Kidney (tissue), 14 donors: Measurements from ENCODE around the gene PARL. TPM values are rescaled to one million over a fixed set of nuclear protein-coding genes. Genes with fewer than 3 reads are reported as not detected.
"Not testable (repeated sequence)": the region's sequence is repeated elsewhere in the genome, so short reads cannot be mapped to it uniquely, and the experiment has no call there.

Experiments
- DNase-seq, 5 donors: peaks; one replicate each; pipeline ENCODE4 v3.0.0-alpha.2; 2013 to 2020
- FAIRE-seq: peaks from 2 replicates; lab custom pipeline; 2012; peaks lifted over from hg19 to GRCh38; lab: Jason Lieb, UNC
- H3K27ac ChIP-seq, 2 donors: one replicate each; pipeline ENCODE4 v1.7.0; 2013; ENCODE audit warnings: low read depth in 2 of 2, low read length in 2 of 2, inconsistent platforms in 1 of 2
- H3K27me3 ChIP-seq: one replicate; pipeline ENCODE4 v1.7.1; 2013; ENCODE audit warnings: low read length, inconsistent platforms; ENCODE audit not compliant: control insufficient read depth, insufficient read depth
- H3K36me3 ChIP-seq, 3 donors: one replicate each; pipeline versions ENCODE4 v1.7.0 to v1.7.1; 2013; ENCODE audit warnings: low read length in 3 of 3, control low read depth in 1 of 3, inconsistent platforms in 1 of 3; ENCODE audit not compliant: insufficient read depth in 3 of 3, control insufficient read depth in 2 of 3
- H3K4me1 ChIP-seq, 3 donors: one replicate each; pipeline versions ENCODE4 v1.7.0 to v1.7.1; 2013; ENCODE audit warnings: low read length in 3 of 3, inconsistent platforms in 1 of 3, low read depth in 1 of 3; ENCODE audit not compliant: control insufficient read depth in 2 of 3, insufficient read depth in 2 of 3
- H3K4me3 ChIP-seq, 3 donors: one replicate each; pipeline versions ENCODE4 v1.7.0 to v1.8.1; 2013; ENCODE audit warnings: low read length in 3 of 3, control low read depth in 1 of 3, inconsistent platforms in 1 of 3
- H3K9ac ChIP-seq, 3 donors: one replicate each; pipeline versions ENCODE4 v1.7.0 to v1.7.1; 2013; ENCODE audit warnings: low read length in 3 of 3, control low read depth in 1 of 3, inconsistent platforms in 1 of 3
- H3K9me3 ChIP-seq, 3 donors: one replicate each; pipeline versions ENCODE4 v1.7.0 to v1.7.1; 2013; ENCODE audit warnings: low read length in 3 of 3, control low read depth in 1 of 3, inconsistent platforms in 1 of 3; ENCODE audit not compliant: control insufficient read depth in 2 of 3, insufficient read depth in 1 of 3
- intact Hi-C: fragments of 100-400 bp; cut with DNase I; formaldehyde crosslinking; loops from one replicate; pipeline ENCODE4 v1.11.1; 2022
- polyA plus RNA-seq: library from polyadenylated mRNA; stranded (reverse); fragments of 350-450 nt; fragmentation: Illumina TruSeq; extraction: RNeasy Lipid Tissue Mini Kit (QIAGEN cat#74804); gene quantifications from one replicate; pipeline ENCODE4 v1.2.3, GENCODE V29; 2014; ENCODE audit warnings: low read depth, low replicate concordance; ENCODE audit not compliant: insufficient read depth
- total RNA-seq: library from RNA; stranded (reverse); fragmentation: NEBNext Ultra II Directional; extraction: Animal tissue kit (Norgen Biotek cat#: 25700); gene quantifications from one replicate; pipeline ENCODE4 v1.2.1, GENCODE V29; 2021
- TF ChIP-seq, protein P1 (sequence below): IDR thresholded peaks from 3 replicates; pipeline ENCODE4 v1.5.1; 2012; ENCODE audit warnings: mild to moderate bottlenecking, moderate library complexity, borderline replicate concordance; ENCODE audit not compliant: insufficient read depth; ENCODE audit errors: extremely low read depth
- donor health status: control.
- donor health status: control.
- donor health status: control.
- donor health status: control.
- donor health status: control.
- donor health status: DM: yes; HTN: yes; CAD: no.
- donor health status: Normal renal cell carcinoma (clear cell type).

Gene PARL
- total and polyA plus RNA-seq, 2 donors from 2014 or later, result 70.2 to 88.8 TPM

DNA sequence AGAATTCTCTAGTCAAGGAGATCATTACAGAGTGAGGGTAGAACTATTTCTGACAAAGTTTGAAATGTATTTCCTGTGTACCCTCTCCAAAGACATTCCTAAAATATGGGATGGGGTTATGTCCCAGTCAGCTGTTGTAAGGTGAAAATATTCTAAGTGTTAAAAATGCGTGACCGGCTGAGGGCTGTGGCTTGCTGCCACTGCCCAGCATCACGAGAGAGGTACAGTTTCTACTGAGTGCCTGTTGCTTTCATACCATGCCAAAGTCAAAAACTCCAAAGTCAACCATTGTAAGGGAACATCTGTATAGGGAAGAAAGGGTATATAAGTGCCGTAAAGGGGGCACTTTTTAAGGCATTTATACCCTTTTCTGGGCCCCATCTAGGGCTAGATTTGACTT, 90.2 kb downstream of the PARL start:
- no peak overlapping the region for H3K4me3 ChIP-seq
- no peak overlapping the region for H3K27ac ChIP-seq
- no peaks in the 10 kb centered on the region for H3K9me3 ChIP-seq
- intact Hi-C loops, result no loop called here
- FAIRE-seq (no peak), DNase-seq (no peak)
- TF ChIP-seq, protein P1, sequence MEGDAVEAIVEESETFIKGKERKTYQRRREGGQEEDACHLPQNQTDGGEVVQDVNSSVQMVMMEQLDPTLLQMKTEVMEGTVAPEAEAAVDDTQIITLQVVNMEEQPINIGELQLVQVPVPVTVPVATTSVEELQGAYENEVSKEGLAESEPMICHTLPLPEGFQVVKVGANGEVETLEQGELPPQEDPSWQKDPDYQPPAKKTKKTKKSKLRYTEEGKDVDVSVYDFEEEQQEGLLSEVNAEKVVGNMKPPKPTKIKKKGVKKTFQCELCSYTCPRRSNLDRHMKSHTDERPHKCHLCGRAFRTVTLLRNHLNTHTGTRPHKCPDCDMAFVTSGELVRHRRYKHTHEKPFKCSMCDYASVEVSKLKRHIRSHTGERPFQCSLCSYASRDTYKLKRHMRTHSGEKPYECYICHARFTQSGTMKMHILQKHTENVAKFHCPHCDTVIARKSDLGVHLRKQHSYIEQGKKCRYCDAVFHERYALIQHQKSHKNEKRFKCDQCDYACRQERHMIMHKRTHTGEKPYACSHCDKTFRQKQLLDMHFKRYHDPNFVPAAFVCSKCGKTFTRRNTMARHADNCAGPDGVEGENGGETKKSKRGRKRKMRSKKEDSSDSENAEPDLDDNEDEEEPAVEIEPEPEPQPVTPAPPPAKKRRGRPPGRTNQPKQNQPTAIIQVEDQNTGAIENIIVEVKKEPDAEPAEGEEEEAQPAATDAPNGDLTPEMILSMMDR, result no peak
- no peaks in the 10 kb centered on the region for H3K27me3 ChIP-seq
- no peak overlapping the region for H3K9ac ChIP-seq
- H3K36me3 ChIP-seq, result peaks cover 6 to 24% (median 11%) of the 10 kb centered on the region in 3 donors
- H3K4me1 ChIP-seq, result no peaks in the 10 kb centered on the region

DNA sequence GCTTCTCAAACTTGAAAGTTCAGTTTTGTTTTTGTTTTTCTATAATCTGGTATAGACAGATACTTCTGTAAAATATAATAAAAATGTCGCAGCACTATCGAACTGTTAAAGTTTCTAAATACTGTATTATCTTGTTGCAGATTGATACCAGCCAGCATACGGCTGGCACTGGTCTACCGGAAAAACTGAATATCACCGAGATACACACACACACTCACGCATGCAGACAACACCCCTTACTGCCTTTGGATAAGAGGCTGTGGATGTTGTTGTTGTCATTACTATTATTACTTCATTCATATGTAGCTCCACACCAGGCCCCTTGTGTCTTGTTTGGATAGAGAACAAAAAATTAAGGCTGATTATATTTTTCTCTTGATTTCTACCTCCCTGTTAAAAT, 91.7 kb downstream of the PARL start:
- Histone ChIP-seq H3K9me3 (no peaks in the 10 kb centered on the region), H3K4me1 (no peaks in the 10 kb centered on the region), H3K4me3 (no peak overlapping the region), H3K36me3 (peaks cover 3 to 12% (median 5%) of the 10 kb centered on the region in 3 donors), H3K9ac (no peak overlapping the region), H3K27me3 (no peaks in the 10 kb centered on the region), H3K27ac (no peak overlapping the region)
- TF ChIP-seq, protein P1, result no peak
- intact Hi-C loops, result no loop called here
- FAIRE-seq, result no peak
- DNase-seq, result no peak

DNA sequence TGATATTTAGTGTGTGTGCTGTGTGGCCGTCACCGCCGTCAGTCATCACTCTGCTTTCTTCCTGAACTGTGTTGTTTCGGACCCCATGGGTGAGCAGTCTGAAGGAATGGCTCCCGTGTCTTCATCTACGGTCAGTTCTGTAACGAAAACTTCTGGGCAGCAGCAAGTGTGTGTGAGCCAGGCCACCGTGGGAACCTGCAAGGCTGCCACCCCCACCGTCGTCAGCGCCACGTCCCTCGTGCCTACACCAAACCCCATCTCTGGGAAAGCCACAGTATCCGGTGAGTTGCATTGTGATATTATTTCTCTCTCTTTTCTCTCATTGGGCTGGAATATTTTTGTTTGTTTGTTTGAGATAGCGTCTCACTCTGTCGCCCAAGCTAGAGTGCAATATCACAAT, 94.0 kb downstream of the PARL start:
- TF ChIP-seq, protein P1, result no peak
- H3K27me3 ChIP-seq, result no peaks in the 10 kb centered on the region
- H3K36me3 ChIP-seq, result peaks cover 4 to 9% (median 8%) of the 10 kb centered on the region in 3 donors
- intact Hi-C loops, result no loop called here
- DNase-seq (no peak), FAIRE-seq (no peak)
- H3K9ac ChIP-seq, result no peak overlapping the region
- no peaks in the 10 kb centered on the region for H3K9me3 ChIP-seq
- no peak overlapping the region for H3K4me3 ChIP-seq
- H3K4me1 ChIP-seq, result no peaks in the 10 kb centered on the region
- no peak overlapping the region for H3K27ac ChIP-seq

DNA sequence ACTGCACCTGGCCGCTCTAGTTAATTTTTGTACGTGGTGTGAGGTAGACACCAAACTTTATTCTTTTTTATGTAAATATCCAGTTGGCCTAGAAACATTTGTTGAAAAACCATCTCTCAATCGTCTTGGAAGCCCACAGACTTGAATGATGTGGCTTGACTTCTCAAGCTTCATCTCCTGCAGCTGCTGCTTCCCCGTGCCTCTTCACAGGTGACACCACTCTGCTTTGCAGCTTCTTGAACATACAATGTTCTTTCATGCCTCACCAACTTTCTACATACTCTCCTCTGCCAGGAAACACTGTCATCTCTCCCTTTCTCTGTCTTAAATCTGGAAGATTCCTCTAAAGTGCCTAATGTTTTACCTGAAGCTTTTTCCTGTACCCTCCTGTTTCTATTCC, 94.9 kb downstream of the PARL start:
- no peak for DNase-seq
- Histone ChIP-seq H3K36me3 (peaks cover 4 to 9% (median 8%) of the 10 kb centered on the region in 3 donors), H3K27ac (no peak overlapping the region), H3K27me3 (no peaks in the 10 kb centered on the region), H3K4me3 (no peak overlapping the region), H3K9ac (no peak overlapping the region), H3K9me3 (no peaks in the 10 kb centered on the region), H3K4me1 (no peaks in the 10 kb centered on the region)
- TF ChIP-seq, protein P1, result no peak
- no peak for FAIRE-seq
- intact Hi-C loops, result no loop called here

DNA sequence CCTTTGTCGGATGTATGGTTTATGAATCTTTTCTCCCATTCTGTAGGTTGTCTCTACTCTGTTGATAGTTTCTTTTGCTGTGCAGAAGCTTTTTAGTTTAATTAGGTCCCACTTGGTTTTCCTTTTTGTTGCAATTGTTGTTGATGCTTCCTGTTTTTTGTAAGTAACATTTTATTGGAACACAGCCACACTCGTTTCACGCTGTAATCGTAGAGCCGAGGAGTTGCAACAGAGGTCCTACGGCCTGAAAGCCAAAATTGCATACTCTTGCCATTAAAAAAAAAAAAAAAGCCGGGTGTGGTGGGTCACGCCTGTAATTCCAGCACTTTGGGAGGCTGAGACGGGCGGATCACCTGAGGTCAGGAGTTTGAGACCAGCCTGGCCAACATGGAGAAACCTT, 100.2 kb downstream of the PARL start:
- H3K4me3 ChIP-seq, DNase-seq, intact Hi-C loops, H3K27ac ChIP-seq, H3K9ac ChIP-seq, H3K9me3 ChIP-seq, H3K4me1 ChIP-seq, H3K27me3 ChIP-seq, FAIRE-seq: not testable (repeated sequence)
- peaks cover 6 to 11% (median 10%) of the 10 kb centered on the region in 3 donors for H3K36me3 ChIP-seq
